ENCODE results near the gene TBX19. TPM values are rescaled to one million over a fixed set of nuclear protein-coding genes. Genes with fewer than 3 reads are reported as not detected.
A peak's percentile ranks its signal among the peaks of the same experiment; 100 is the strongest.

TBX19 gene
- total and polyA plus RNA-seq, 2 experiments from 2014 or later, result 1.4 to 1.7 TPM

DNA sequence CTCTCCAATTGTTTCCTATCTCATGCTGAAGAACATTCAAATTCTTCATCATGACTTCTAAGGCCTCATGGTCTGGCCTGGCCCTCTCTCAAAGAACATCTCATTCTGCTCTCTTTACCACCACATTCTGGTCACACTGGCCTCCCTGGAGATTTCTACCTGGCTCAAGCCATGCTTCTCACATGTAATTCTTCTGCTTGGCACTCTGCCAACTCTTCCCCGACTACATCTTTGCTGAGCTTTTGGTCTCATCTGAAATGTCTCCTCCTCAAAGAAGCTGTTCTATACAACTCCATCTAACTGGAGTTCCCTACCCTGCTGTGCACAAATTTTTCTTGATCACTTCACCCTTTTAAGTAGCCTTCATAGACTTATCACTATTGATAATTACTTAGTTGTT, 1.4 kb upstream of the TBX19 start:
- Histone ChIP-seq H3K4me3 (no peak overlapping the region), H3K4me1 (ENCODE audit: low read depth) (no peaks in the 10 kb centered on the region), H3K27me3 (no peaks in the 10 kb centered on the region), H3K27ac (no peak overlapping the region), H3K9me3 (ENCODE audit: low read depth) (no peaks in the 10 kb centered on the region), H3K36me3 (no peaks in the 10 kb centered on the region)
- TF ChIP-seq, protein P1, sequence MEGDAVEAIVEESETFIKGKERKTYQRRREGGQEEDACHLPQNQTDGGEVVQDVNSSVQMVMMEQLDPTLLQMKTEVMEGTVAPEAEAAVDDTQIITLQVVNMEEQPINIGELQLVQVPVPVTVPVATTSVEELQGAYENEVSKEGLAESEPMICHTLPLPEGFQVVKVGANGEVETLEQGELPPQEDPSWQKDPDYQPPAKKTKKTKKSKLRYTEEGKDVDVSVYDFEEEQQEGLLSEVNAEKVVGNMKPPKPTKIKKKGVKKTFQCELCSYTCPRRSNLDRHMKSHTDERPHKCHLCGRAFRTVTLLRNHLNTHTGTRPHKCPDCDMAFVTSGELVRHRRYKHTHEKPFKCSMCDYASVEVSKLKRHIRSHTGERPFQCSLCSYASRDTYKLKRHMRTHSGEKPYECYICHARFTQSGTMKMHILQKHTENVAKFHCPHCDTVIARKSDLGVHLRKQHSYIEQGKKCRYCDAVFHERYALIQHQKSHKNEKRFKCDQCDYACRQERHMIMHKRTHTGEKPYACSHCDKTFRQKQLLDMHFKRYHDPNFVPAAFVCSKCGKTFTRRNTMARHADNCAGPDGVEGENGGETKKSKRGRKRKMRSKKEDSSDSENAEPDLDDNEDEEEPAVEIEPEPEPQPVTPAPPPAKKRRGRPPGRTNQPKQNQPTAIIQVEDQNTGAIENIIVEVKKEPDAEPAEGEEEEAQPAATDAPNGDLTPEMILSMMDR (IDR thresholded peaks at IDR 0.05; ENCODE audit: low read depth, low read length), result no peak
- DNase-seq (ENCODE audit: low read depth in 1 of 2, low spot score in 1 of 2), result no peak

DNA sequence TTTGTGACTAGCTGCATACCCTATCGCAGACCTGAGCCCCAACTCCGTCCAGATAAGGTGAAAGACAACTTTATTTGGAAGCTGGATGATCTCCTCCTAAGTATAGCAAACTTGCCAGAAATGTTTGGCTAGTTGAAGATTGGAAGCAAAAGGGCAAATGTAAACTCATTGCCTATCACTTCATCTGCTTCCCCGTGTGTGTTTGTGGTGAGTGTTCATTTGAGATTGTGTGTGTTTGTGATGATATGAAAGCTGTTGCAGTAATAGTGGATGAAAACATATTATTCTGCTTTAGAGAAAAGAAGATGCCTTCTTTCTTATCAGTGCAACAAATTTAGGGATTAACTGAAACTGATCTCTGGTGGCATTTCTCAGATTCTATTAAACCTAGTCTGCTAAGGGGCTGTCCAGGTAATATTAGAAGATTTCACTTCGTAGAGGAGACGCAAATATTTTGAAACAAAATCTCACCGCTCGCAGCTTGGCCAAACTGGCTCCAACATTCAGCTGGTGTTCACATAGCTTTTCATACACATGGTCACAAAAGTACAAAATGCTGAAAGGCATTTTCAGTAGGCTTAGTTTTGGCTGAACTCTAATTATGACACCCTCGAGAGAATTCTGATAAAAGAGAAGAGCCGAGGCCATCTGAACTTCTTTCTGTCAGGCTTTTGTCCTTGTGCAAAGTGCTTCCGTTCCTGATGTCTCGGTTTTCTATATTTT, 1.1 kb downstream of the TBX19 start:
- TF ChIP-seq, protein P1 (IDR thresholded peaks at IDR 0.05; ENCODE audit: low read depth, low read length), result no peak
- no peak for DNase-seq (ENCODE audit: low read depth in 1 of 2, low spot score in 1 of 2)

DNA sequence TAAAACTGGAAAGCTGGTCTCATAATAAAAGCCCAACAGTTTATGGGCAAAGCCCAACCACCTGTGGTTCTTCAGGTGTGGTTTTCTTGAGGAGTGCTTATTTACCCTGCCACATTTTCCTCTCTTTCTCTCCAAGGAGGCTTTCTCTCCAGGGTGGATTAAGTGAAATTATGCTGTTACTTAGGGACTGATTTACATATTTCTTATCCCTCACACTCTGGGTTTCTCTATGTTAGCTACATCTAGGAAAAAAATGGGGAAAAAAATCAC, 4.8 kb downstream of the TBX19 start:
- H3K27me3 ChIP-seq, result no peaks in the 10 kb centered on the region
- no peaks in the 10 kb centered on the region for H3K4me1 ChIP-seq (ENCODE audit: low read depth)
- H3K9me3 ChIP-seq (ENCODE audit: low read depth), result no peaks in the 10 kb centered on the region
- no peak overlapping the region for H3K27ac ChIP-seq
- no peaks in the 10 kb centered on the region for H3K36me3 ChIP-seq
- TF ChIP-seq, protein P1 (IDR thresholded peaks at IDR 0.05; ENCODE audit: low read depth, low read length), result no peak
- DNase-seq (ENCODE audit: low read depth in 1 of 2, low spot score in 1 of 2), result peak in 1 of 2 donors; percentile 3
- H3K4me3 ChIP-seq, result no peak overlapping the region

More for the DNA sequence above, 1.1 kb downstream of the TBX19 start:
- H3K27ac ChIP-seq, result no peak overlapping the region
- no peaks in the 10 kb centered on the region for H3K27me3 ChIP-seq
- no peaks in the 10 kb centered on the region for H3K36me3 ChIP-seq
- no peaks in the 10 kb centered on the region for H3K9me3 ChIP-seq (ENCODE audit: low read depth)
- no peaks in the 10 kb centered on the region for H3K4me1 ChIP-seq (ENCODE audit: low read depth)
- H3K4me3 ChIP-seq, result no peak overlapping the region

DNA sequence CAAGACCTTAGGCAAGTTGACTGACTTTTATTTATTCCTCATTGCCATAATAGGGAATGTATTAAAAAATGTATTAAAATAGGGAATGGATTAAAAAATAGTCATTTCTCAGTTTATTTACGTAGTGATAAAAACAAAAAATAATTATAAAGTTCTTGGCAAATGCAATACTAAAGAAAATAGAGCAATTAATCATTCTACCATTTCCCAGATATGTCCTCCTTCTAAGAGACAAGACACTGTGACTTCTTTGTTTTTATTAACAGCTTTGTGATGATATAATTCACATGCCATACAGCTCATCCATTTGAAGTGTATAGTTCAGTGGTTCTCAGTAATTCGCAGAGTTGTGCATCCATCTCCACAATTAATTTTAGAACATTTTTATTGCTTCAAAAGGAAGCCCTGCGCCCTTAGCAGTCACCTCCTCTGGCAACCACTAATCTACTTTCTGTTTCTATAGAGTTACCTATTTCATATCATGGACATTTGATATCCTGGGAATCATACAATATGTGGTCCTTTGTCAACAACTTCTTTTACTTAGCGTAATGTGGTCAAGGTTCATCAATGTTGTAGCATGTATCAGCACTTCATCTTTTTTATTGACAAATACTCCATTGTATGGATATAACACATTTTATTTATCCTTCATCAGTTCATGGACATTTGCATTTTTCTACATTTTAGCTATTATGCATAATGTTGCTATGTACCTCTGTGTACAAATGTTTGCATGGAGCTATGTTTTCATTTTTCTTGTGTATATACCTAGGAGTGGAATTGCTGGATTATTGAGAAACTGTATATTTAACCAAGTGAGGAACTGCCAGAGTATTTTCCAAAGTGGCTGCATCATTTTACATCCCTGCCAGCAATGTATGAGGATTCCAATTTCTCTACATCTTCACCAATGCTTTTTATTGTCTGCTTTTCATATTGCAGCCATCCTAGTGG, 5.6 kb downstream of the TBX19 start:
- Histone ChIP-seq H3K9me3 (ENCODE audit: low read depth) (no peaks in the 10 kb centered on the region), H3K4me3 (no peak overlapping the region), H3K27ac (no peak overlapping the region), H3K36me3 (no peaks in the 10 kb centered on the region), H3K27me3 (no peaks in the 10 kb centered on the region), H3K4me1 (ENCODE audit: low read depth) (no peaks in the 10 kb centered on the region)
- TF ChIP-seq, protein P1 (IDR thresholded peaks at IDR 0.05; ENCODE audit: low read depth, low read length), result no peak
- no peak for DNase-seq (ENCODE audit: low read depth in 1 of 2, low spot score in 1 of 2)

DNA sequence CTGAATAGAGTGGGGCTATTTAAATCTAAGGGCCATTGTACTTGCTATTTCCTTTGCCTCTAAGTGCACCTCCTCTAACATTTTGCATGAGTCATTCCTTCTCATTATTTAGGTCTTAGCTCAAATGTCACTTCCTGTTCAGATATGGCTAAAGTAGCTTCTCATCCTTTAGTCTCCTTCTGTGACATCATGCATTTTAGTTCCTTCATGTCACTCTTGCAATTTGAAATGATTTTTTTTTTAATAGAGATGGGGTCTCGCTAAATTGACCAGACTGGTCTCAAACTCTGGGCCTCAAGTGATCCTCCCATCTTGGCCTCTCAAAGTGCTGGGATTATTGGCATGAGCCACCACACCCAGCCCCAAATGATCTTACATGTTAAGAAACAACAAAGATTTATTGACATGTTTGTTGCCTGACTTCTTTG, 6.6 kb downstream of the TBX19 start:
- TF ChIP-seq, protein P1 (IDR thresholded peaks at IDR 0.05; ENCODE audit: low read depth, low read length), result no peak
- Histone ChIP-seq H3K36me3 (no peaks in the 10 kb centered on the region), H3K4me1 (ENCODE audit: low read depth) (no peaks in the 10 kb centered on the region), H3K4me3 (no peak overlapping the region), H3K27ac (no peak overlapping the region), H3K27me3 (no peaks in the 10 kb centered on the region), H3K9me3 (ENCODE audit: low read depth) (no peaks in the 10 kb centered on the region)
- peak in 1 of 2 donors; percentile 66 for DNase-seq (ENCODE audit: low read depth in 1 of 2, low spot score in 1 of 2)
